Lung (tissue), 12 donors: ENCODE measurements around the gene GPR137. TPM values are rescaled to one million over a fixed set of nuclear protein-coding genes. Genes with fewer than 3 reads are reported as not detected.
"Not testable (repeated sequence)": the region's sequence is repeated elsewhere in the genome, so short reads cannot be mapped to it uniquely, and the experiment has no call there.

Experiments
- ATAC-seq: fragments of 200-7000 bp; cut with Tn5 transposase; one replicate; pipeline ENCODE4 v1.9.1; 2020; ENCODE audit warnings: moderate number of reproducible peaks; ENCODE audit not compliant: insufficient read depth, low FRiP score
- DNase-seq, 3 donors: peaks; one replicate each; pipeline ENCODE4 v3.0.0-alpha.2; 2013 to 2017
- H3K27ac ChIP-seq, 2 donors: one replicate each; pipeline ENCODE4 v1.5.1; 2013; ENCODE audit warnings: mild to moderate bottlenecking in 2 of 2, moderate library complexity in 2 of 2, control low read depth in 1 of 2, inconsistent platforms in 1 of 2, low read depth in 1 of 2, low read length in 1 of 2
- H3K27me3 ChIP-seq, 3 donors: one replicate each; pipeline ENCODE4 v1.5.1; 2013; ENCODE audit warnings: low read length in 2 of 3; ENCODE audit not compliant: control insufficient read depth in 3 of 3, insufficient read depth in 3 of 3
- H3K36me3 ChIP-seq, 4 donors: one replicate each; pipeline ENCODE4 v1.5.1; 2013; ENCODE audit warnings: low read length in 4 of 4, mild to moderate bottlenecking in 1 of 4, moderate library complexity in 1 of 4; ENCODE audit not compliant: control insufficient read depth in 4 of 4, insufficient read depth in 4 of 4
- H3K4me1 ChIP-seq, 5 donors: one replicate each; pipeline ENCODE4 v1.5.1; 2013; ENCODE audit warnings: low read length in 5 of 5, mild to moderate bottlenecking in 2 of 5, moderate library complexity in 1 of 5; ENCODE audit not compliant: control insufficient read depth in 5 of 5, insufficient read depth in 5 of 5
- H3K4me3 ChIP-seq: one replicate; pipeline ENCODE4 v1.5.1; 2013; ENCODE audit warnings: mild to moderate bottlenecking, control low read depth, moderate library complexity
- H3K9ac ChIP-seq, 2 donors: one replicate each; pipeline ENCODE4 v1.5.1; 2013; ENCODE audit warnings: low read length in 2 of 2, control low read depth in 1 of 2; ENCODE audit not compliant: insufficient read depth in 1 of 2
- H3K9me3 ChIP-seq, 4 donors: one replicate each; pipeline ENCODE4 v1.5.1; 2013; ENCODE audit warnings: low read length in 3 of 4, mild to moderate bottlenecking in 1 of 4, moderate library complexity in 1 of 4; ENCODE audit not compliant: control insufficient read depth in 4 of 4, insufficient read depth in 3 of 4
- CTCF ChIP-seq: IDR thresholded peaks from 2 replicates; pipeline ENCODE4 v1.5.1; 2012; ENCODE audit warnings: mild to moderate bottlenecking; ENCODE audit errors: control extremely low read depth, extremely low read depth
- WGBS, 2 donors: extraction: QIAGEN DNeasy Blood & Tissue Kit; methylation state at CpG; one replicate each; pipeline ENCODE4 v1.1.7; 2013; 5-methylcytosine and 5-hydroxymethylcytosine counted together
- polyA plus RNA-seq, 2 donors: library from polyadenylated mRNA; stranded (reverse); fragments of 200-250 nt; gene quantifications; one replicate each; pipeline ENCODE4 v1.2.1, GENCODE V29; 2013
- total RNA-seq, 2 donors: library from RNA; depleted of rRNA in 1 of 2; stranded (reverse); fragments of >200 nt in 1 of 2; gene quantifications; one replicate each; pipeline ENCODE4 v1.2.1, GENCODE V29; 2014 to 2021
- donor health status: control.
- donor health status: control.
- donor health status: Bipolar disorder and iron deficiency.
- donor health status: healthy.
- donor health status: DM: yes; HTN: yes; CAD: no.

GPR137 gene
- total and polyA plus RNA-seq, 4 donors: 14.5 to 59.1 (median 27.5) TPM

GRCh38 chr11:64306876-64307622, 21.4 kb downstream of the GPR137 start:
- no peak for DNase-seq
- TF ChIP-seq CTCF: no peak
- Histone ChIP-seq H3K27ac (peak overlapping the region; percentile 9 to 93), H3K4me3 (peak overlapping the region; percentile 60), H3K27me3 (peaks cover 0 to under 1% (median 0%) of the 10 kb centered on the region in 3 donors), H3K4me1 (peaks cover 0 to 13% (median 4%) of the 10 kb centered on the region in 5 donors), H3K36me3 (peaks cover 0 to 2% (median 0%) of the 10 kb centered on the region in 4 donors), H3K9ac (no peak overlapping the region), H3K9me3 (no peaks in the 10 kb centered on the region)
- ATAC-seq: no peak
- WGBS, 2 donors: 73 to 74% methylated on average over 14 to 15 of the region's 15 CpGs

GRCh38 chr11:64307795-64308194, 22.1 kb downstream of the GPR137 start:
- H3K27me3 ChIP-seq, H3K9ac ChIP-seq, H3K27ac ChIP-seq, DNase-seq, ATAC-seq, H3K9me3 ChIP-seq, H3K36me3 ChIP-seq, H3K4me3 ChIP-seq: not testable (repeated sequence)
- peaks cover 0 to 13% (median 4%) of the 10 kb centered on the region in 5 donors for H3K4me1 ChIP-seq
- 92 to 95% methylated on average over 5 of the region's 5 CpGs for WGBS, 2 donors

GRCh38 chr11:64312947-64313346, 27.3 kb downstream of the GPR137 start:
- H3K27me3 ChIP-seq: no peaks in the 10 kb centered on the region
- H3K4me3 ChIP-seq: no peak overlapping the region
- ATAC-seq (no peak), DNase-seq (no peak)
- peaks cover 0 to 6% (median 0%) of the 10 kb centered on the region in 5 donors for H3K4me1 ChIP-seq
- WGBS, 2 donors: 90 to 92% methylated on average over 10 of the region's 10 CpGs
- H3K27ac ChIP-seq: no peak overlapping the region
- no peaks in the 10 kb centered on the region for H3K9me3 ChIP-seq
- H3K9ac ChIP-seq: no peak overlapping the region
- TF ChIP-seq CTCF: no peak
- peaks cover 0 to 23% (median 6%) of the 10 kb centered on the region in 4 donors for H3K36me3 ChIP-seq

- Histone ChIP-seq H3K4me3 (no peak overlapping the region), H3K36me3 (peaks cover 0 to 23% (median 6%) of the 10 kb centered on the region in 4 donors), H3K9ac (peak overlapping the region in 1 of 2 donors; percentile 47), H3K4me1 (peaks cover 0 to 6% (median 0%) of the 10 kb centered on the region in 5 donors), H3K27ac (peak overlapping the region in 1 of 2 donors; percentile 28), H3K9me3 (no peaks in the 10 kb centered on the region), H3K27me3 (no peaks in the 10 kb centered on the region)
- no peak for DNase-seq
- 76 to 85% methylated on average over 18 of the region's 18 CpGs for WGBS, 2 donors
- TF ChIP-seq CTCF: no peak
- ATAC-seq: no peak
Measured at GRCh38 chr11:64313491-64314145, 28.0 kb downstream of the GPR137 start.
